Stimulated activated CD8-positive, alpha-beta memory T cell treated with anti-CD3 and anti-CD28 coated beads, Interleukin-12 subunit alpha, Interleukin-12 subunit beta, amount 100 ng/mL, for 24 hours (primary cell): Measurements from ENCODE around the gene RPS6KA4.
"Not testable (repeated sequence)": the region's sequence is repeated elsewhere in the genome, so short reads cannot be mapped to it uniquely, and the experiment has no call there.

Experiments used
- DNase-seq: peaks from one replicate; pipeline ENCODE4 v3.0.0-alpha.2; 2020; ENCODE audit errors: extremely low read depth

The RPS6KA4 gene

DNA sequence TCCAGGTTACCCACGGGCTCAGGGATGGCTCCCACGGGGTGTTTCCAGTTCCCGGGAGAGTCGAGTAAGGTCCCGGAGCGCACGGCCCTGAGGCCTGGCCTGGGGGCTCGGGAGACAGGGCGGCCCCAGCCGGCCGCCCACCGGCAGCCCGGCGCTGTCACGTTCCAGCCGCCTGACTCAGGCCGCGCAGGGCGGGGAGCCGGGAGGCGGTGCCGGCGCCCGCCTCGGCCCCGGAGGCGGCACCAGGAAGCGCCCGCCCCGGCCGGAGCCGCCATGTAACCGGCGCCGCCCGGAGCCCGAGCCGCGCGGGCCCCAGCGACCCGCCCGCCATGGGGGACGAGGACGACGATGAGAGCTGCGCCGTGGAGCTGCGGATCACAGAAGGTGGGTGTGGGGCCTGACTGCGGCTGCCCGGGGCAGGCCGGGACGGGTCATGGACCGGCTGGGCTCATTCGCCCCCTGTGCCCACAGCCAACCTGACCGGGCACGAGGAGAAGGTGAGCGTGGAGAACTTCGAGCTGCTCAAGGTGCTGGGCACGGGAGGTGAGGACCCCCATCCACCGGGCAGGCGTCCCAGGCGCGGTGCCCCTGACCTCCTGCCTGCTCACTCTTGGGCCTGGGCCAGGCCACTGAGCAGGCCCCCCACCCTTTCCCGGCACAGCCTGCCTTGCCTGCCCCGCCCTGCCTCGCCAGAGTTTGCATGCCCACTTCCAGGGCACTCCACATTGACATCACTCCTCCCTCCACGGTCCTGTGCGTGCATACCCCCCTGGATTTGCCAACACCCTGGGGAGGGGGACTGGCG is at the start of gene RPS6KA4:
Gene RPS6KA4, plus strand, starts transcription at position 256 of the 805 bp plus-strand sequence. Its CDS starts 74 bp downstream, at position 330.
- DNase-seq: no peak

DNA sequence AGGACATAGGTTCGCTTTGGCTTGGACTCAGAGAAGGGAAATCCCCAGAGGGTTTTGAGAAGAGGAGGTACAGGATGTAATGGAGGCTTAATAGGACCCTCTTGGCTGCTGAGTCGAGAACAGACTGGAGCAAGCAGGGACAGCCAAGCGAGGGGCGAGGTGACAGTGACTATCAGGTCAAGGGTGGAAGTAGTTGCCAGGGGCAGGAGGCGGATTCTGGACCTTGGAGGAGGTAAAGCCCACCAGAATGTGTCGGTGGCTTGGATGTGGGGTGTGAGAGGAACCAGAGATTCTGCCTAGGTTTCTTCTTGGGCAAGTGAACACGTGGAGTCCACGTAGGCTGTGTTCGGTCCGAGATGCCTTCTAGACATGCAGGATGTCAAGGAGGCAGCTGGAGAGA is 46.0 kb upstream of the RPS6KA4 start:
- DNase-seq: no peak

GRCh38 chr11:64313491-64314145 is 45.3 kb upstream of the RPS6KA4 start:
- DNase-seq: no peak

DNA sequence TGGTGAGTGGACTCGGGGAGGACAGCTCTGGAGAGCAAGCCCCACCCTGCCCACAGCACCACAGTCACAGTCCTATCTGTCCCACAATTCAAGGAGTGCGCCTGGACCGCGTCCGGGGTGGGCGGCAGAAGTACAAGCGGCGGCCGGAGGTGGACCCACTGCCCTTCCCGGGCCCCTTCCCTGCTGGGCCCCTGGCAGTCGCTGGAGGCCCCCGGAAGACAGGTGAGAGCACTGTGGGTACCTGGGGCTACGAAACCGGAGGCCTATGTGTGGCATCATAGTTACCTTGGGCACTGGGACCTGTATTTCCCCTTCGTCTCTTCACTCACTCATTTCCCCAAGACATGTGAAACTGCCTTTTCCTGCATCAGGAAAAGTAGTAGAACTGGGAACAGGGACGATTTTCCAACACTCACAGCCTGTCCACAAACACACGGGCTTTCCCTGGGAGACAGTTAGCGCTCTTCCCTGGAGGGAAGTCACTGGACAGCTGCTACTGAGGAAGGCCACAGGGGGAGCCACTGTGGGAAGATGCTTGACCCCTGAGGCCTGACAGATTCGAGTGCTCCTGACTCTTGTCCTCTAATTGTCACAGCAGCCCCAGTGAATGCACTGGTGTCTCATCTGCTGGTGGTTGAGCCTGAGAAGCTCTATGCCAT is 44.7 kb upstream of the RPS6KA4 start:
- no peak for DNase-seq

DNA sequence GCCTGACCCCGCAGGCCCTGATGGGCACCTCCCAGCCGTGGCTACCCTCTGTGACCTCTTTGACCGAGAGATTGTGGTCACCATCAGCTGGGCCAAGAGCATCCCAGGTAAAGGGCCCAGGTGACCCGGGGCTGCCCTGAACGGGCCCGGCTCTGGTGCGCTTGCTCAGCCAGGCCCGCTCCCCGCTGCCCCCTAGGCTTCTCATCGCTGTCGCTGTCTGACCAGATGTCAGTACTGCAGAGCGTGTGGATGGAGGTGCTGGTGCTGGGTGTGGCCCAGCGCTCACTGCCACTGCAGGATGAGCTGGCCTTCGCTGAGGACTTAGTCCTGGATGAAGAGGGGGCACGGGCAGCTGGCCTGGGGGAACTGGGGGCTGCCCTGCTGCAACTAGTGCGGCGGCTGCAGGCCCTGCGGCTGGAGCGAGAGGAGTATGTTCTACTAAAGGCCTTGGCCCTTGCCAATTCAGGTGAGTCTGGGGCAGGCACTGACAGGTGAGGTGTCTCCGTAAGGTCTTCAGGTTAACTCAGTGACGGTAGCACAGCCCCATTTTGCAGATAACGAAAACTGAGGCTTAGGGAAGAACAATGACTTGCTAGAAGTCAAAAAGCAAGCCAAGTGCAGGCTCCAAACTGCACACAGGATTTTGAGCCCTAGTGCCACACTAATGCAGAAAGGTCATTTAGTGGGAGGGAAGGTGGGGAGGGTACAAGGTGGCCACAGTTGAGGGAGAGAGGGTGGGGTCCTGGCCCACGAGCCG is 44.0 kb upstream of the RPS6KA4 start:
- no peak for DNase-seq

GRCh38 chr11:64315667-64316526 is 43.1 kb upstream of the RPS6KA4 start:
- not testable (repeated sequence) for DNase-seq

DNA sequence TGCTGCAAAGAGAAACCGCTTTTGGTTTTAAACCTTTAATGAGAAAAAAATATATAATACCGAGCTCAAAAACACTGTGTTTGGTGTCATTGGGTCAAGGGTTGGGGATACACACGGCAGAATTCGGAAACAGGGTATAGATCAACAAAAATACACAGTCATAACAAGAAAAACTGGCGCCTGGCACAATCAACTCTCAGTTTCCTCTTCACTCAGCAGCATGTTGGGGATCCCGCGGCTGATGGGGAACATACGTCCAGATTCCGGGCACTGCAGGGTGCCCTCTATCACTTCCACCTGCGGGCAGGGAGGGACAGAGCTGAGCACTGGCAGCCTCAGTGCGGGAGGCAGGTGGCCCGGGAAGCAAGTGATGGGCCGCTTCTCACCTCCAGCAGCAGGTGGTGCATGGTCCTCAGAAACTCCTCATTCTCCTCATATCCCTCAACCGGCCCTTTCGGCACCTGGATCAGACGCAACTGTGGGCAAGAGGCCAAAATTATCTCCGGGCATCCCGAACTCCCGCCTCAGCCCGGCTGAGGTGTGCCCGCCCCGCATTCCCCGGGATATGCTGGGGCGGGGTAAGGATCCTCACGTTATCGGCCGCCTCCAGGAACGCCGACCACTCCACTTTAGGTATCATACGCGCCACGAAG is 42.2 kb upstream of the RPS6KA4 start:
- no peak for DNase-seq

DNA sequence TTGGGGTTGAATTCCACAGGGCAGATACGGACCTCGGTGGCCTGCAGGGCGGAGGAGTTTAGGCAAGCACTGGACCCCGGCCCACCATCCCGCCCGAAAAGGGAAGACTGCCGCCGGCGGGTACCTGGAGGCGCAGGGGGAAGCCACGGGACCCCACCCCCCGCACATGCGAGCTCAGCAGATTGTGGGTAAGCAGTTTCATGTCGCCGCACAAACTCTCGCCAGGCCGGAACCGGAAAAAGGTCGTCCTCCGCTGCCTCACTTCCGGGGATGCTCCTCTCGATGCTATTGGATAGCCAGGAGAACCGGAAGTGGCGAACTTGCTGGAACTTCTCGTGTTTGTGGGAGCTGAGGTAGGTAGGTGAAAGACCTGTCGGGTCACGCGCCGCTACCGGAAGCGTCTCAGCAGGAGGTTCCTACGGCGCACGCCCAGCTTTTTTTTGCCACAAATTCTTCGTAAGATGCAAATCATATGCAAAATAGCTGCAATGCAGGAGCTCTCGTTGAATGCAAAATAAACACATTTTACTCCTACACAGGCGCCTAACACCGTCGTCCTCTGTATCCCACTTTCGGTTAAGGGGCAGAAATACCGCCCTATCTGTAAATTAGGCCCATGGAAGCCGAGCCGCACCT is 41.5 kb upstream of the RPS6KA4 start, which contains the start of gene TRMT112:
Gene TRMT112, minus strand, starts transcription at position 235 of the 636 bp plus-strand sequence. Its CDS starts 33 bp downstream, at position 202.
- DNase-seq: peak; percentile 92

- peak; percentile 82 for DNase-seq
Observed at GRCh38 chr11:64317961-64318765, 40.8 kb upstream of the RPS6KA4 start, which contains the start of gene PRDX5. PRDX5 (plus strand) TSS chr11:64318121; CDS start chr11:64318216, 95 bp downstream.

DNA sequence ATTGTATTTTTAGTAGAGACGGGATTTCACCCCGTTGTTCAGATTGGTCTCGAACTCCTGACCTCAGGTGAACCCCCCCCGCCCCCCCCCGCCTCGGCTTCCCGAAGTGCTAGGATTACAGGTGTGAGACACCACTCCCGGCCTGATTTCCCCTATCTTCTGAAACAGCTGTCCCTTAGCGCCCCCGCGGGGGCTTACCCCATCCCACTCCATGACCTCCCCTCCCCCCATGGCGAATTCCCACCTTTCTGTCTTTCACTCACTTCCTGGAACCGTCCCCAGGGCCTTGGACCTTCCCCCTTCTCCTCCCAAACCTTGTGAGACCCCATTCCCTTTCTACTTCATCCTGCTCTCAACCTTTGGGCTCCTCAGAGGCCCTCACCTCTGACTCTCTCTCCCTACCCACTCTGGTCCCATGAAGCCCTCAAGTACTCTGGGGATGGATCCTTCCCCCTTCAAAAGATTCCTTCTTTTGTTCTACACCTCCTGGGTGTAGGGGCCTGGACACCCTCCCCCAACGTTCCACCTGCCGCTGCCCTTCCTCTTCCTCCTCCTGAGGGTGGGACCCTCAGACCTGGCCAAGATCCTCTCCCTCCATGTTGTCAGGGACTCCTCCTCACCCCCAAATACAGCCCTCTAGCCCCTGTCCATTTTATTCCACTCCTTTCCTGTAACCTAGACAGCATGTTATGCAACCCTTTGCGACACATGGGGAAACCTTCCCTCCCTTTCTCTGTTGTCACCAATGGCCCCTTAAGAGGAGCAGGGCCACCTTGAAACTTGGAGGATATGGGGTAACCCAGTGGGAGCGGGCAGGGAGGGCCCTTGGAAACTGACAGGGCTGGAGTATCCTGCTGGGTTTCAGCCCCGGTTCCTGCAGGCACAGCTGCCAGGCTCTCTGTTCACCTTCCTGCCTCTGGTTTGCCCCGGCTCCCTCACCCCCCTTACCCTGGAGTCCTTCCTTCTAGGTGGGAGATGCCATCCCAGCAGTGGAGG is 39.9 kb upstream of the RPS6KA4 start:
- DNase-seq: no peak

DNA sequence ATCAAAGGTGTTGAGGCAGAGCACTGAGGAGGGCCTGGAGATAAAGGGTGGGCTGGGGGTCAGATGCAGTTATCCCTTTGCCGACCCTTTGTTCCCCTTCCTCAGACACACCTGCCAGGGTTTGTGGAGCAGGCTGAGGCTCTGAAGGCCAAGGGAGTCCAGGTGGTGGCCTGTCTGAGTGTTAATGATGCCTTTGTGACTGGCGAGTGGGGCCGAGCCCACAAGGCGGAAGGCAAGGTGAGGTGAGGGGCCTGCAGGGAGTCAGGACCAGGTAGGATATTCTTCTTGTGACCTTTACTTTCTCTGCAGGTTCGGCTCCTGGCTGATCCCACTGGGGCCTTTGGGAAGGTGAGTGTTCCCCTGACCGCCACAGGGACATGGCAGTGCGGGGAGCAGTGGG is 38.4 kb upstream of the RPS6KA4 start:
- no peak for DNase-seq

GRCh38 chr11:64321026-64321425 is 37.9 kb upstream of the RPS6KA4 start:
- no peak for DNase-seq

DNA sequence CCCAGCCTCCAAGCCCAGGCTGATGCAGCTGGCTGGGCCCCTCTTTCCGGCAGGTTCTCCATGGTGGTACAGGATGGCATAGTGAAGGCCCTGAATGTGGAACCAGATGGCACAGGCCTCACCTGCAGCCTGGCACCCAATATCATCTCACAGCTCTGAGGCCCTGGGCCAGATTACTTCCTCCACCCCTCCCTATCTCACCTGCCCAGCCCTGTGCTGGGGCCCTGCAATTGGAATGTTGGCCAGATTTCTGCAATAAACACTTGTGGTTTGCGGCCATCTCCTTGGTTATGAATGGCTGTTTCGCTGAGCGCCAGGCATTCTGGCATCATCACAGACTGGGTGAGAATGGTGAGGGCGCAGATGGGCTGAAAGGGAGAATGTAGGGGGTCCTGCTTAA is 37.4 kb upstream of the RPS6KA4 start:
- DNase-seq: no peak

GRCh38 chr11:64322925-64323260 is 36.1 kb upstream of the RPS6KA4 start:
- DNase-seq: no peak

GRCh38 chr11:64323373-64323772 is 35.6 kb upstream of the RPS6KA4 start:
- DNase-seq: no peak

GRCh38 chr11:64323984-64324383 is 35.0 kb upstream of the RPS6KA4 start:
- DNase-seq: not testable (repeated sequence)

DNA sequence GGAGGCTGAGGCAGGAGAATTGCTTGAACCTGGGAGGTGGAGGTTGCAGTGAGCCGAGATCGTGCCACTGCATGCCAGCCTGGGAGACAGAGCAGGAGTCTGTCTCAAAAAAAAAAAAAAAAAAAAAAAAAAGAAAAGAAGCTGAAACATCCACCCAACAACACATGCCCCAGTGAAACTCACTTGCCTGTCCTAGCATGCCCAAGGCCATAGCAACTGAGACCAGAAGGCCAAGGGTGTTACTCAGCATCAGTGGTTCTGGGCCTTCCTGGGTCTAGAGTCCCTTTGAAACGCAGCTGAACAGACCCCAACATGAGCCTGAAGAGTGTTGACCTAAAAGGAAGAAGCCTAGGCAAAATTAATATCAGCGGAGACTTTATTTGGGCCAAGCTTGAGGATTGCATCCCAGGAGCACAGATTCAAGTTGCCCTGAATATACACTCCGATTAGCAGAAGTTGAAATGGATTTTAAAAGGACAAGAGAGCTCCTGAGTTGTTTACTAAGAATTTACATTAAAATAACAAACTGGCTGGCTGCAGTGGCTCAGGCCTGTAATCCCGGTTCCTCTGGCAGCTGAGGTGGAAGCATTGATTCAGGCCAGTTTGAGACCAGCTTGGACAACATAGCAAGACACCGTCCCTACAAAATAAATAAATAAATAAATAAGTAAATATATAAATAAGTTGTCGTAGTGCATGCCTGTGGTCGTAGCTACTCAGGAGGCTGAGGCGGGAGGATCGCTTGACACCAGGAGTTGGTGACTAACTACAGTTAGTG is 34.1 kb upstream of the RPS6KA4 start:
- DNase-seq: no peak
